GM12874 (cell line): ENCODE results near the gene TOP3A.

Experiments
- CTCF ChIP-seq: IDR thresholded peaks from 2 replicates; pipeline ENCODE4 v1.5.1; 2011; ENCODE audit warnings: low read depth, mild to moderate bottlenecking, control low read depth, low read length, moderate library complexity; ENCODE audit not compliant: insufficient read depth

TOP3A gene

GRCh38 chr17:18258356-18259038, 56.3 kb downstream of the TOP3A start, which contains the start of gene FLII:
Gene FLII (minus strand): TSS chr17:18258738. CDS start chr17:18258690, 48 bp downstream.
- no peak for TF ChIP-seq CTCF

GRCh38 chr17:18257982-18258355, 56.8 kb downstream of the TOP3A start:
- TF ChIP-seq CTCF, result no peak

- no peak for TF ChIP-seq CTCF
Observed at GRCh38 chr17:18257268-18257981, 57.4 kb downstream of the TOP3A start.

- no peak for TF ChIP-seq CTCF
Observed at GRCh38 chr17:18256776-18257175, 58.0 kb downstream of the TOP3A start.

- no peak for TF ChIP-seq CTCF
Observed at GRCh38 chr17:18256351-18256750, 58.4 kb downstream of the TOP3A start.

- TF ChIP-seq CTCF, result no peak
Observed at GRCh38 chr17:18254888-18255649, 59.7 kb downstream of the TOP3A start.
